Medulla oblongata (tissue), 1 donor: Measurements from ENCODE around the gene STARD7.
A peak's percentile ranks its signal among the peaks of the same experiment; 100 is the strongest.
"Not testable (repeated sequence)": the region's sequence is repeated elsewhere in the genome, so short reads cannot be mapped to it uniquely, and the experiment has no call there.

Source experiments
- DNase-seq: peaks from one replicate; pipeline ENCODE4 v3.0.0-alpha.2; 2015; ENCODE audit errors: extremely low spot score

The STARD7 gene

DNA sequence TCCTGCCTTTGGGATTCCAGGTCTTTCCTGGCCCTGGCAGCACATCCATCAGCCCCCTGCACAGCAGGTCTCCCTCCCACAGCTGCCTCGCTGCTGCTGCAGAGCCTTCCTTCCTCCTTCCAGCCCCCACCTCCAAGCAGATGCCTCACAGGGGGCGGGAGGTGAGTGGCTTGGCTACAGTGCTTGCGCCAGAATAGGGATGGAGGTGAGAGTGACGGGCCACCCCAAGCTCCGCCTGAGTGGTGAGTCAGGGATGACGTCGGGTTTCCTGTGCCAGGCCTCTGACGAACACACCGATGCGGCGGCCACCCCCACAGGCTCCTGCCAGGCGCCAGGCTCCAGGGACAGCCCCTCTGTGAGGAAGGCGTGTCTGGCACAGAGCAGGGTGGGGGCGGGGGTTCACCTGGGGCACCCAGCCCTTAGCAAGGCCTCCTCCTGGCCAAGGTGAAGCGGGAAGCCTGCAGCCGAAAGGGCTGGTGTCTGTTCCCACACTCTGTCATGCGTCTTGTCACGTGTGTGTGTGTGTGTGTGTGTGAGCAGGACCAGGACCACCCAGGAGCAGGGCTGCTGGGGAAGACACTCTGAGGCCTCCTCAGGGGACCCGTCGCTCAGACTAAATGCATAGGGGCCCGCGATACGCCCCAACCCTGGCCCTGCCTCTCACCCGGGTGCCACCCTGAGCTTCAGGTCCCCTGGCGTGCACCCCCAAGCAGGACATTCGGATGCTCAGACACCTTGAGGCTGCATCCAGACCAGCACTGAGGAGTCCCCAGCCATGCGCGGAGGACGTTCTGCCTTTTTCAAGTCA lies 60.0 kb downstream of the STARD7 start:
- DNase-seq = no peak

DNA sequence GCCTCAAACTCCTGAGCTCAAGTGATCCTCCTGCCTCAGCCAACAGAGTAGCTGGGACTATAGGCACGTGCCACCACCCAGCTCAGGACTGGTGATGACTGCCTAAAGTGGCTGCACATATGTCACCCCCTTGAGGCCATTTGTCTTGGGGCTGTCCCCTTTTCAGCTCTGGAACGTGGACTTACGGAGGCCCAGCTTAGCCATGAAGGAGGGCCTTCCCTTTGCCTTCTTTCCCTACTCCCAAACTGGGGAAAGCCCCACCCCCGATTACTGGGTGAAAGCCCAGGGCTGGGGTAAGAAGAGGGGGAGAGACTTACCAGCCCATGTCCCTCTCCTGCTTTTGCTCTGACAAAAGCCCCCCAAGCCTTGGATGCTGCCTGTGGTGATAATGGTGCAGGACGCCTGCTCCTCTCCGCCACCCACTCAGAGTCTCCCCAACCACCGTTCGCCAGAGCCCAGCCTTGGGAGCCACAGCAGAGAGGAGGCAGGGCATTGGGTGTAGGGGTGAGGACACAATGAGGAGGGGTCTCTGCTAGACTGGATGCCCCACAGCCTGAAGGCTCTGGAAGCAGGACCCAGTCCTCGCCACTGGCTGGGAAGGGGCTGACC lies 60.9 kb downstream of the STARD7 start:
- no peak for DNase-seq

DNA sequence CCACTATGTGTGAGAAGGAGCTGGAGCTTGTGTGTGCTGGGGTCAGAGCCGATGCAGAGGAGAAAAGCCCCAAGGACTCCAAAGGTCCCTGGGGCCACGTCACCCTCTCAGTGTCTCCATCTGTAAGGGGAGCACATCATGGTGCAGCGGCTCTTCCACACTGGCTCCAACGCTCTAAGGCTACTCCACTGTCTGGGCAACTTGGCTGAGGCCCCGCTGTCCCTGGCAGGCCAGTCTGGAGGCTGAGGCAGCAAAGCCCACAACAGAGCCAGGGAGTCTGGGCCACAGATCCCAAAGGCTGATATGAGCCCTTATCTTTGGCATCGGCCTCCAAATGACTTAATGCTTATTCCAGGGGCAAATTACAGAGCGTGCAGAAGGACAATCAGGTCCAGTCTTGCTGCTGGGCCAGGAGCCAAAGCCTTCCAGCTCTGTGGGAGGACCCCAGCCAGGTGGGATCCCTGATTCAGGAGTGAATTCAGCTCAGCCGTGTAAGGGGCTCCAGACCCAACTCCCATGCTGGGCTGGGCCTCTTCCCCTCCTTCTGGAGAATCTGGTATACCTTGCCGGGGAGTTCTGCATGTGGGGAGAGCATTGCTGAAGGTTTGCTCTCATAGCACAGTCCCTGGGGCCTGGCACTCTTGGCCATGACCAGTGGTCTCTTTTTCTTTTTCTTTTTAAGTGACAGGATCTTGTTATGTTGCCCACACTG lies 61.6 kb downstream of the STARD7 start:
- DNase-seq = no peak

DNA sequence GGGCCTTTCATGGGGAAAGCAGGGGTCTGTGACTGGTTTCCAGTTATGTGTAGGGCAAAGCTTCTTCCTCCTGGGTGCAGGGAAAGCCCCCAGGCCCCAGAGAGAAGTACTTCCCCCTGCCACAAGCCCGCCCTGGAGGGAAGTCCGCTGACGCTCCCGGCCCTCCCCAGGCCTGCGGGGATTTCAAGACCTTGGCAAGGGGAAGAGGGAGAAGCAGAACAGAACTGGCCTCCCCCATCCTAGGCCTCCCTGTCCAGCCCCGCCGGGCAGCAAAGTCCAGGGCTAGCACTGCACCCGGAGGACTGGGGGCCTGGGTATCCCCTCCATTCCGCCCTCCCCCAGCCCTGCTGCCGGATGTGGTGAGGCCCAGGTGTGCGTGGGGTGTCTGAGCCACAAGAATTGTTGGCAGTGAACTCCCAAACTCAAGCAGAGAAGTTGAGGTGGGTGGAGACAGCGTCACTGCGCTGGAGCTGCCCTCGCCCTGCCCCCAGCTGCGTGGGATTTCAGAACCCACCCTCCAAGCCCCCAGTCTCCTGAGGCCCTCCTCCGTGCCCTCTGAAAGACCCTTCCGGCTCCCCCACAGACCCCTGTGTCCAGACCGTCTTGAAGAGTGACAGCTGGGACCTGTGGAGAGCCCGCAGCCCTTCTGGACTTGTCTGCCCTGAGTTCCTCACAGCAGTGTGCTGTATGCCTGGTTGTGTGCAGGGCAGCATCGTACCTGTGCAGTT lies 62.3 kb downstream of the STARD7 start:
- peak; percentile 70 for DNase-seq

DNA sequence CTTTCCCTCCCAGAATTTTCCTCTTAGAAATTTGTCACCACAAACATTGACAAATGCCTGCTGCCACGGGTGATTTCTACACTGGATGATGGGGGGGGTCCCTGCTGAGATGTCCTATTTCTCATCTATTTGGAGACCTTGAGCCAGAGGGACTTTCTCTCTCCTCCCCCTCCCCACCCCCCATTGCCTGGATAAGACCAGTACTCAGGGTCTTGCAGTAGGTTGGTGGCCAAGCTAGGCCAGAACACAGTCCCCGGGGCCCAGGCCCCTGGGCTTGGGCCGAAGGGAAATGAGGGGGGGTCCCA lies 62.8 kb downstream of the STARD7 start:
- DNase-seq = no peak

DNA sequence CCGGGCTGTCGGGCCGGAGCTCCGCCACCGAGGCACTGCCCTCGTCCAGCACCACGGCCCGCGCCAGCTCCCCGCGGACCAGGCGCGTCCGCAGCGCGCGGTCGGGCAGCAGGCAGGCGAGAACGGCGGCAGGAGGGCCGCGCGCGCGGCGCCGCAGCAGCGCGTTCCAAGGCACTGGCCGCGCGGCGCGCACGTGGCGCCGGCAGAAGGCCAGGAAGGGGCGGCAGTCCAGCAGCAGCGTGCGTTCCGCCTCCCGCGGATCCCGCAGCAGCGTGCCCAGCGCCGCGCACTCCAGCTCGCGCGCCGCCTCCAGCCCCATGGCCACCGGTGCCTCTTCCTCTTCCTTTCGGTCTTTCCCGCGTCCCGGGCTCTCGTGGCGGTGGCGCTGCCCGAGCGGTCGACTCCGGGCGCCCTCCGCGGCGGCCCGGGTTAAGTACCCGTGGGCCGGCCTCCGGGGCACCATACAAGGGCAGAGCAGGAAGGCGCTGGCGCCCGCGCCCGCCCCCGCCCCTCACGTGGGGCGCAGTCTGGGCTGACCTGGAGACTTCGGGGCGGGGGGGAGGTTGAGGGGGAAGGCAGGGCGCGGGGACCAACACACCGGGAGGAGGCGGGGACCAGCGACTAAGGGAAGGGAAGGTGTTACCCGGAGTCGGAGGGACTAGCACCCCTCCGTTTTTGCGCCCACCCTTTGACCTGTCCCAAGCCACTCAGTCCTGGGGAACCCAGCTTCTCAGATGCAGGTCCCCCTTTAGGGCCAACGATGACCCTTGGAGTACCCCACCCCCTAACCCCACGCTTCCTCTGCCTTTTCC lies 63.4 kb downstream of the STARD7 start, which contains the start of gene DUSP2:
TSS of gene DUSP2 (minus strand) at position 405 of the 812 bp plus-strand sequence. CDS start at position 319, 86 bp downstream.
- peak; percentile 68 for DNase-seq

DNA sequence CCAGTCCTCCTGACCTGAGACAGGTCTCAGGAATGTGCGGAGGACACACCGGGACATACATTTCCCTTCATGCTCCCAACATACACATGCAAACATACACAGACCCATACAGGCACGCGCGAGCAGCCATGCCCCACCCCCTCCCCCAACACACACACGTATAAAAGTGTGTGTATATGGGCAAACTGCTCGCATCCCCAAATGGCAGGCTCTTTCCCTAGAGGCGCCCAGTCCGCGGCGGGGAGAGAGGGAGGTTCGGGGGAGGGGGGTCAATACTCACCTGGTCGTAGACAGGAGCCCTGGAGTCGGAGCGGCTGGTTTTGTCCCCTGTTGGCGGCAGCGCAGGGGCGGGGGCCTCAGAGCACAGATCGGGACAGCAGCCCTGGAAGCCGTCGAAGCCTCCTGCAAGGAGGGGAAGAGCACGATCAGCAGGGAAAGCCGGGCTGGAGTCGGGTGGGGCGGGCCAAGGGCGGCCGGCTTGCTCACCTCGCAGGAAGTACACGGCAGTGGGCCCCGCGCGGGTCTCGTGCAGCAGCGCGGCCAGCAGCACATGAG lies 64.1 kb downstream of the STARD7 start:
- DNase-seq = no peak

DNA sequence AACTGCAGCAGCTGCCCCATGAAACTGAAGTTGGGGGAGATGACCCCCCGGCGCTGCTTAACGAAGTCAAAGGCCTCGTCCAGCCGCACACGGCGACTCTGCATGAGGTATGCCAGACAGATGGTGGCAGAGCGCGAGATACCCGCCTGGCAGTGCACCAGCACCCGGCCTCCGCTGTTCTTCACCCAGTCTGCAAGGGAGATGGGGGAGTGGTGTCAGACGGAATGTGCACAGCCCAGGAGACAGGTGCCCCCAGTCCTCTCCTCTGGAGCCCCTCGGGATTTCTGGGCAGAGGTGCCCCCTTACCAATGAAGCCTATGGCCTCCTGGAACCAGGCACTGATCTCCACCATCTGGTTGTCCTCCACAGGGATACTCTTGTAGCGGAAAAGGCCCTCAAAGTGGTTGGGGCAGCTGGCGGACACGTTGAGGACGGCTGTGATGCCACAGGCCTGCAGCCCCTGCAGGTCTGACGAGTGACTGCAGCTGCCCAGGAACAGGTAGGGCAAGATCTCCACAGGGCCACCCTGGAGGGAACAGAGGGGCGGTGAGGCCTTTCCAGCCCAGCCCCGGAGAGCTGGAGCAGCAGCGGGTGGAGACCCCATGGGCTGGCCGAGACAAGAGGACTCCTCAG lies 64.7 kb downstream of the STARD7 start:
- DNase-seq = no peak

DNA sequence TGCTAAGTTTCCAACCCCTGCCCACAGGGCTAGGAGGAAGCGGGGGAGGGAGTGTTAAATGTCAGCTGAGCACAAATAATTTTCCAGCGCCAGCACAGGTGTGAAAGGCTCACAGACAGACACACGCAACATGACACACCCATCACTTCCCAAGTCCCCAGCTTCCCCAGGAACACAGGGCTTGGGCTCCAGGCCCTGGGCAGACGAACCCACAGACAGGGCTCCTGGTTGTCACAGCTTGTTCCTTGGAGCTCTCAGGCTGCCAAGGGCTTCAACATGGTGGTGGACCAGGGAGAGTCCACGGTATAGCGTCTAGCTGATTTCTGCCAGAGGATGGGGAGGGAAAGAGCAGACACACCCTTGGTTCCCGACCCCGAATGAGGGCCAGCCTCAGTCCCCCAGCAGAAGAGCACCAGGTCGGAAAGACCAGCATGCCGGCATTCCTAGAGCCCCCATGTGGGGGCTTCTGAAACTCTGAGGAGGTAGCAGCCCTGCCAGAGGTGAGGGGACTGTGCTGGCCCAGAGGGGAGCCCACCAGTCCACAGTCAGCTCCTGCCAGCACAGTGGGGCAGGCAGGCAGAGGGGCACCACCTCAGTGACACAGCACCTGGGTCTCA lies 65.3 kb downstream of the STARD7 start:
- DNase-seq = no peak

DNA sequence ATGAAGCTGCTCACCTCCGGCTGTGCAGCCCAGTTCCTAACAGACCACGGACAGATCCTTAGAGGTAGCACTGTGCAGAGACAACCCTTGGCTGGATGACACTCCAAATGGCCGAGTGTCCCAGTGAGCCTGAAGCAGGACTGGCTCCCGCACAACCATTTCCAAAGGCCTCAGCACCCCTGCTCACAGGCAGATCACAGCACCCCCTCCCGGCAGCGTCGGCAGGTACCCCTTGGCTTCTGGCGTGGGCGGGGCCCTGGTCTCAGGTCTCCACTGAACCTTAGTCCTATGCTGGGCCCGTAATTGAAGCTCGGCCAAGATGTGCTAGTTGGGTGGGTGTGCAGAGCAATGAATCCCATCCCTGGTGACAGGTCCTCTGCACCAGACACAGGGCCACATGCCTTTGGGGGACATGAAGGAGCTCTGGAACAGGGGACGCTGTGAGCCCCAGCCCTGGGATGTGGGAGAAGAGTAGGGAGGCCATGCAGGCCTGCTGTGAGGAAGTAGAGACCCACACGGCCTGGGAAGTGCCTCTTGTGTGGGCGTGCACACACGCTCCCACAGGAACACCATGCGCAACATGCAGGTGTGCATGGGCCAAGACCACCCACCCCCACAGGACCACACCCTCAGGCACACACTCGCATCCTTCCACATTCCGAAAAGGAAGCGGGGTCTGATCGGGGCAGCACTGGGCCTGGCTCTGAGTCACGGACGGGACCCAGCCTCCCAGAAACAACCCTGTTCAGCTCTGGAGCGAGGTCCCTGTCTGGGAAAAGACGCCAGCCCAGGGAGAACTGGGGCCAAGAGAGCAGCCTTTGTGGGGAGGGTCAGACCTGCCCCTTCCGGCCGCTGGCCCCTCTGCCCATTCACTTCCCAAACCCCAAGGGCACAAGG lies 66.2 kb downstream of the STARD7 start:
- DNase-seq = no peak

DNA sequence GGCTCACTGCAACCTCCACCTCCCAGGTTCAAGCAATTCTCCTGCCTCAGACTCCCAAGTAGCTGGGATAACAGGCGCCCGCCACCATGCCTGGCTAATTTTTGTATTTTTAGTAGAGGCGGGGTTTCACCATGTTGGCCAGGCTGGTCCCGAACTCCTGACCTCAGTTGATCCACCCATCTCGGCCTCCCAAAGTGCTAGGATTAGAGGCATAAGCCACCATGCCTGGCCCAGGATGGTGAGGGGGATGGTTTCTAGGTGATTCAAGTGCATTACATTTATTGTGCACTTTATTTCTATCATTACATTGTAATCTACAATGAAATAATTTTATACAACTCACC lies 67.0 kb downstream of the STARD7 start:
- not testable (repeated sequence) for DNase-seq

DNA sequence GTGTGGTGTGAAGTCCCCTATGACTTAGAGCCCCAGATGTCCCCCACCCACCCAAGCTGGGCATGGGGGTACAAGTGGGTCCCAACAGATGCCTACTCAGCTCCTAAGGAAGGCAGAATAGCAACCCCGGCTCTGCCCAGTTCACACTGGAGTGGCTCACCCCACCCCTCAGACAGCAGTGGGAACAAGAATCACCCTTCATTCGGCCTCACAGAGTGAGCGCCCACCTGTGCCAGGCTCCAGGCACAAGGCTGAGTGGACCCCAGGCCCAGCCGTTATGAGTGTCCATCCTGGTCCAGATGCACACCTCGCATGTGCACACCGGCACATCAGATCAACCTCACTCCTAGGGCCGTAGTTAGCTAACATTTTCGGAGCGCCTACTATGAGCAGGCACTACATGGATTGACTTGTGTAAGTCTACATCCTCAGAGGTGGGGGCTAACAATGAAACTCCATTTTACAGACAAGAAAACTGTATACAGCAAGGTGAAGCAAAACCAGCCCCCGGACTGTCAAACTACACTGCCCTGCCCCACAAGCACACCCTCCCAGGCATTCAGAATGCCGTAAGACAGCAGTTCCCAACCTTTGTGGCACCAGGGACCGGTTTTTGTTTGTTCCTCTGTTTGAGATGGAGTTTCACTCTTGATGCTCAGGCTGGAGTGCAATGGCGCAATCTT lies 67.5 kb downstream of the STARD7 start:
- DNase-seq = no peak

DNA sequence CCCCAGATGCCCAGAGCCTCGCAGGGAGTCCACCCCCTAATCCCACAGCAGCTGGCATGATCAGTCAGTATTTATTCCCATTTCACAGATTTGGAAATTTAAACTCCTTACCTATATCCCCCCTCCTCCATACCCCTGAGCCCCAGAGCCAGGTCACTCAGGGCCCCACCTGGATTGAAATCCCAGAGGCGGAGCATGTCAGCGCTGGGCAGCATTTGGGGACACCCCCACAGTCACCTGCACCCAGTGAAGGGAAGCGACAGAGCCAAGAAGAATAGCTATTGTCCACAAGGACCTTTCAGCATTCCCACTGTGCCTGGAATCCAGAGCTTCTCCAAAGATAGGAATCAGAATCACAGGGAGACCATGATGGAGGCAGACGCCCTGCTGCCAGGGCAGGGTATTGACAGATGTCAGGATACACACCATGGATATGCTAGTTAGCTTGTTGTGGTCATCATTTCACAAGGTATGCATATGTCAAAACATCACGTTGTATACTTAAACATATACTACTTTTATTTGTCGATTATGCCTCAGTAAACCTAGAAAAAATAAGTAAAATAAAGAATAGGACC lies 69.4 kb downstream of the STARD7 start:
- no peak for DNase-seq

DNA sequence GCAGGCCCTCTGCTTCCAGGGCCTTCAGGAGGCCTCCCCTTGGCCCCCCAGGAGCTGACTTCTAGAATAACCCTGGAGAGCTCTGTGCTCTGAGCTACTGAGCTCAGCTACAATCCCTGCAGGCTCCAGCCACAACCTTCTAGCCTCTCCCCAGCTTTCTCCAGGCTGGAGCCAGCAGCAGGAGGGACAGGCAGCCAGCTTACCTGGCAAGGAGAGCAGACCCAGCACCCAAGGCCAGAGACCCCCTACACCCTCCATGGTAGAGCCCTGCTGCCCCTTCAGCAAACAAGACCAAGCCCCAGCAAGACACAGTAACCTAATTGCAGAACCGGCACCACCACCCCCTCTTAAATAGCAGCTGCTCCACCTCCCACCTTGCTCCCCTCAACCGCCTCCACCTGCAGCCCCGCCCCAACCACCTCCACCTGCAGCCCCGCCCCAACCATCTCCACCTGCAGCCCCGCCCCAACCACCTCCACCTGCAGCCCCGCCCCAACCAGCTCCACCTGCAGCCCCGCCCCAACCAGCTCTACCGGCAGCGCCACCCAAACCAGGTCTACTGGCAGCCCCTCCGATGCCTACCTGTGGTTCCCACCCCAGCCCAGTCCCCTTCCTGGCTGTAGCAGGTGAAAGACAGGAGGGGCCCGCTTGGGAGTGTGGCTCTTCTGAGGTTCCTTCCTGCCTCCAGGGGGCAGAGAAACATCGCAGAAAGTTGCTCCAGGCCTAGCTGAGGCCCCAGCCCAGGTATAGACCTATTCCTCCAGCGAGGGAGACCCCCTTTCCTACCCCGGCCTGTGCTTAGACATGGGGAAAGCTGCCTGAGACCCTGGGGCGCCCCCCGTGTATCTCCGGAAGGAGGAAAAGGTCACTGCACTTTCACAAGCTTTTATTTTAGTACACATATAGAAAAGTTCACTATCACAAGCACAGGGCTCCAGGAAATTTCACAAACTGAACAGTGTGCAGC lies 70.2 kb downstream of the STARD7 start, which contains the start of gene ASTL:
TSS of gene ASTL (minus strand) at position 324 of the 967 bp plus-strand sequence. CDS start at position 258, 66 bp downstream.
- peak; percentile 48 for DNase-seq

DNA sequence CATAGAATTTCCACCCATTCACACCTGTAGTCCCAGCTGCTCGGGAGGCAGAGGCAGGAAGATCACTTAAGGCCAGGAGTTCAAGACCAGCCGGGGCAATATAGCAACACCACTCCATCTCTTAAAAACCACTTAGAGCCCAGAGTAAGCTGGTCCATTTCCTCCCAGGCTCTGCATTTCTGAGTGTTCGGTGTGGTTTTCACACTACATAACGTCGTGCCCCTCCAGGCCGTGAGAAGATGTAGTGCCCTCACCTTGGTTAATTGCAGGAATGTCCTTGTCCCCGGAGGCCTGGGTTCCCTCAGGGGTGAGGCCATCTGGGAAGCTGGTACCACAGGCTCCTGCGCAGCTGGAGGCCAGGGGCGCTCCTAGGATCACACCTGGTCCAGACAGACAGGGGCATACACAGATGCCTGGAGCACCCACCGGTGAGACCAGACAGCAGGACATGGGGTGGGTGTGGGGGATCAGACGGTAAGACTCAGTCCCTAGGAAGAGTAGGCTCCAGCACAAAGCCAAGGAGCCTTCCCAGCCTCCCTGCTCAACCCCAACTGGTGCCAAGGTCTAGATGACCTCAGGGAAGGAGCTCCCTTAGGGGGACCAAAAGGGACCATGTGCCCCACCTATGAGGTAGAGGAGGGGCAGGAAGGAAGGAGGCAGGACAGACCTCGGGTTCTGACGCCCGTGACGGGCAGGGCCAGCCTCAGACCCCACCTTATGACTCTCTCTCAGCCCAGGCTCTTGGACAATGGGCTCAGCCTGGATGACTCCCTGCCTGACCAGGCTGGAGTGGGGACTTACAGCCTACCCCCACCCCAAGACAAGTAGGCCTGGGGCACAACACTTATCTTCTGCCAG lies 71.1 kb downstream of the STARD7 start:
- DNase-seq = no peak
